ENCODE measurements around the gene SPATA33.

SPATA33 gene

DNA sequence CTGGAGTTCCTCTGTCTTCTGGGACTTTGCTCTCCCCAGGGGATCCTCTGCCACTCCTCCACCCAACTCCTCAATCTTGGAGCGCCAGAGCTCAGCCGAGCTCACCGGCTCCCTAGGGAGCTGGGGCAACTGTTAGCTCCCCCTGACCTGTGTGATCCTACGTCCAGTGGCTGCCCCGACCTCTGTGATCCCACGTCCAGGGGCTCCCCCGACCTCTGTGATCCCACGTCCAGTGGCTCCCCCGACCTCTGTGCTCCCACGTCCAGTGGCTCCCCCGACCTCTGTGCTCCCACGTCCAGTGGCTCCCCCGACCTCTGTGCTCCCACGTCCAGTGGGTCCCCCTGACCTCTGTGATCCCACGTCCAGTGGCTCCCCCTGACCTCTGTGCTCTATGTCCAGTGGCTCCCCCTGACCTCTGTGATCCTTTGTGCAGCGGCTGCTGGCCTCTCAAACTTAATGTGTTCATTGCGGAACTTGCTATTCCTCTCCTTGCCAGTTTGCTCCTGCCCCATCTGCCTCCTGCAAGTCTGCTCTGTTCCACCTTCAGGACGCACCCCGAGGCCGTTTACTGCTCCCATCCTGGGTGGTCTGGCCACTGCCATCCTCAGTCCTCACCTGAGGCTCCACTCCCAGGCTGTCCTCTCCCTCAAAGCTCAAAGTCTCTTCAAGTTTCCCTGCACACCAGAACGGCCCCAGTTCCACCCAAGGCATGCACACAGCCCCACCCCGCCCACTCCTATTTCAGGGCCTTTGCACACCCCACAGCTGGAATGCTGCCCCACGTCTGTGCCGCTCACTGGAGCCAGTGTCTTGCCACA, 60.3 kb downstream of the SPATA33 start:
- Histone ChIP-seq H3K4me3 (ENCODE audit: low read depth in 1 of 2, low read length in 1 of 2) (peak overlapping the region in 1 of 2 experiments; percentile 96), H3K9me3 (no peaks in the 10 kb centered on the region), H3K27ac (peak overlapping the region; percentile 100), H3K27me3 (peaks cover 6% of the 10 kb centered on the region), H3K36me3 (peaks cover 8% of the 10 kb centered on the region), H3K4me1 (ENCODE audit: control insufficient read depth in 1 of 2, insufficient read depth in 1 of 2, low read depth in 1 of 2, low read length in 1 of 2) (peaks cover 36 to 37% of the 10 kb centered on the region in 2 experiments)
- TF ChIP-seq, protein P1, sequence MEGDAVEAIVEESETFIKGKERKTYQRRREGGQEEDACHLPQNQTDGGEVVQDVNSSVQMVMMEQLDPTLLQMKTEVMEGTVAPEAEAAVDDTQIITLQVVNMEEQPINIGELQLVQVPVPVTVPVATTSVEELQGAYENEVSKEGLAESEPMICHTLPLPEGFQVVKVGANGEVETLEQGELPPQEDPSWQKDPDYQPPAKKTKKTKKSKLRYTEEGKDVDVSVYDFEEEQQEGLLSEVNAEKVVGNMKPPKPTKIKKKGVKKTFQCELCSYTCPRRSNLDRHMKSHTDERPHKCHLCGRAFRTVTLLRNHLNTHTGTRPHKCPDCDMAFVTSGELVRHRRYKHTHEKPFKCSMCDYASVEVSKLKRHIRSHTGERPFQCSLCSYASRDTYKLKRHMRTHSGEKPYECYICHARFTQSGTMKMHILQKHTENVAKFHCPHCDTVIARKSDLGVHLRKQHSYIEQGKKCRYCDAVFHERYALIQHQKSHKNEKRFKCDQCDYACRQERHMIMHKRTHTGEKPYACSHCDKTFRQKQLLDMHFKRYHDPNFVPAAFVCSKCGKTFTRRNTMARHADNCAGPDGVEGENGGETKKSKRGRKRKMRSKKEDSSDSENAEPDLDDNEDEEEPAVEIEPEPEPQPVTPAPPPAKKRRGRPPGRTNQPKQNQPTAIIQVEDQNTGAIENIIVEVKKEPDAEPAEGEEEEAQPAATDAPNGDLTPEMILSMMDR (IDR thresholded peaks at IDR 0.05) = no peak
